Glutamatergic neuron (in vitro differentiated cells): Measurements from ENCODE around the gene MAGEA12. TPM values are rescaled to one million over a fixed set of nuclear protein-coding genes. Genes with fewer than 3 reads are reported as not detected.
"Not testable (repeated sequence)": the region's sequence is repeated elsewhere in the genome, so short reads cannot be mapped to it uniquely, and the experiment has no call there.

Source experiments
- DNase-seq: peaks from one replicate; pipeline ENCODE4 v3.0.0; 2022
- H3K27ac Mint-ChIP-seq: one replicate; pipeline ENCODE4 v1.8.0; 2020; ENCODE audit warnings: mild to moderate bottlenecking, mixed read lengths, inconsistent platforms; ENCODE audit not compliant: unreplicated experiment
- H3K27me3 Mint-ChIP-seq: one replicate; pipeline ENCODE4 v1.8.0; 2020; ENCODE audit warnings: mild to moderate bottlenecking, moderate library complexity, mixed read lengths, inconsistent platforms; ENCODE audit not compliant: unreplicated experiment
- H3K36me3 Mint-ChIP-seq: one replicate; pipeline ENCODE4 v1.8.0; 2020; ENCODE audit warnings: mild to moderate bottlenecking, mixed read lengths, inconsistent platforms; ENCODE audit not compliant: unreplicated experiment
- H3K4me1 Mint-ChIP-seq: one replicate; pipeline ENCODE4 v1.8.0; 2020; ENCODE audit warnings: mild to moderate bottlenecking, low read depth, mixed read lengths, inconsistent platforms; ENCODE audit not compliant: unreplicated experiment
- H3K4me3 Mint-ChIP-seq: one replicate; pipeline ENCODE4 v1.8.0; 2020; ENCODE audit warnings: mild to moderate bottlenecking, mixed read lengths, inconsistent platforms; ENCODE audit not compliant: unreplicated experiment
- H3K9me3 Mint-ChIP-seq: one replicate; pipeline ENCODE4 v1.8.0; 2020; ENCODE audit warnings: mild to moderate bottlenecking, moderate library complexity, mixed read lengths, inconsistent platforms; ENCODE audit not compliant: unreplicated experiment
- CTCF ChIP-seq: fragments of 200-600 bp; sonication (generic); IDR thresholded peaks from one replicate; pipeline ENCODE4 v1.5.0; 2021; ENCODE audit not compliant: partially characterized antibody, unreplicated experiment
- long read RNA-seq: library from polyadenylated mRNA; unstranded; transcript quantifications from one replicate; pipeline ENCODE4 v2.0.0, GENCODE V29; 2020; ENCODE audit not compliant: unreplicated experiment
- total RNA-seq: library from RNA; stranded (reverse); fragmentation: NEBNext Ultra II Directional; extraction: Animal tissue kit (Norgen Biotek cat#: 25700); gene quantifications from one replicate; pipeline ENCODE4 v1.2.1, GENCODE V29; 2021; ENCODE audit not compliant: unreplicated experiment

MAGEA12 gene
- 1.1 TPM for total RNA-seq
- long read RNA-seq, partial matches to known transcripts, result 0 of 1 reads
- long read RNA-seq, other reads (novel, unspliced or antisense), result 0 of 1 reads

DNA sequence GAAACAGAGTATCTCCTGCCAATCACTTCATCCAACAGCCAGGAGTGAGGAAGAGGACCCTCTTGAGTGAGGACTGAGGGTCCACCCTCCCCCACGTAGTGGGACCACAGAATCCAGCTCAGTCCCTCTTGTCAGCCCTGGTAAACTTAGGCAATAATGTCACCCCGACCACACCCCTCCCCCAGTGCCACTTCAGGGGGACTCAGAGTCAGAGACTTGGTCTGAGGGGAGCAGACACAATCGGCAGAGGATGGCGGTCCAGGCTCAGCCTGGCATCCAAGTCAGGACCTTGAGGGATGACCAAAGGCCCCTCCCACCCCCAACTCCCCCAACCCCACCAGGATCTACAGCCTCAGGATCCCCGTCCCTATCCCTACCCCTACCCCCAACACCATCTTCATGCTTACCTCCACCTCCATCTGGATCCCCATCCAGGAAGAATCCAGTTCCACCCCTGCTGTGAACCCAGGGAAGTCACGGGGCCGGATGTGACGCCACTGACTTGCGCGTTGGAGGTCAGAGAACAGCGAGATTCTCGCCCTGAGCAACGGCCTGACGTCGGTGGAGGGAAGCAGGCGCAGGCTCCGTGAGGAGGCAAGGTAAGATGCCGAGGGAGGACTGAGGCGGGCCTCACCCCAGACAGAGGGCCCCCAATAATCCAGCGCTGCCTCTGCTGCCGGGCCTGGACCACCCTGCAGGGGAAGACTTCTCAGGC lies at the start of gene MAGEA12, which contains the start of gene CSAG1:
TSS of gene MAGEA12 (plus strand) at position 497 of the 715 bp plus-strand sequence. CDS start 2,405 bp downstream, outside the sequence.
TSS of gene CSAG1 (minus strand) at position 461 of the 715 bp plus-strand sequence. CDS start 1,261 bp downstream, outside the sequence.
- no peak within 1 kb of the TSS for H3K27ac Mint-ChIP-seq
- H3K27me3 Mint-ChIP-seq, result no peaks in the 10 kb centered on the region
- peaks cover 1% of the 10 kb centered on the region for H3K9me3 Mint-ChIP-seq
- TF ChIP-seq CTCF, result no peak
- no peaks in the 10 kb centered on the region for H3K36me3 Mint-ChIP-seq
- no peaks in the 10 kb centered on the region for H3K4me1 Mint-ChIP-seq
- H3K4me3 Mint-ChIP-seq, result no peak within 1 kb of the TSS
- DNase-seq, result no peak

- not testable (repeated sequence) for H3K27me3 Mint-ChIP-seq, H3K27ac Mint-ChIP-seq, H3K4me1 Mint-ChIP-seq, H3K4me3 Mint-ChIP-seq, H3K36me3 Mint-ChIP-seq, DNase-seq, H3K9me3 Mint-ChIP-seq
Observed at GRCh38 chrX:152697952-152698931, 35.3 kb upstream of the MAGEA12 start, which contains the start of gene MAGEA3. Gene MAGEA3 (plus strand): TSS chrX:152698794. CDS start chrX:152700833, 2,039 bp downstream.

DNA sequence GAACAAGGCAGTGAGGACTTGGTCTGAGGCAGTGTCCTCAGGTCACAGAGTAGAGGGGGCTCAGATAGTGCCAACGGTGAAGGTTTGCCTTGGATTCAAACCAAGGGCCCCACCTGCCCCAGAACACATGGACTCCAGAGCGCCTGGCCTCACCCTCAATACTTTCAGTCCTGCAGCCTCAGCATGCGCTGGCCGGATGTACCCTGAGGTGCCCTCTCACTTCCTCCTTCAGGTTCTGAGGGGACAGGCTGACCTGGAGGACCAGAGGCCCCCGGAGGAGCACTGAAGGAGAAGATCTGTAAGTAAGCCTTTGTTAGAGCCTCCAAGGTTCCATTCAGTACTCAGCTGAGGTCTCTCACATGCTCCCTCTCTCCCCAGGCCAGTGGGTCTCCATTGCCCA lies 33.2 kb upstream of the MAGEA12 start:
- H3K27ac Mint-ChIP-seq, DNase-seq: not testable (repeated sequence)

DNA sequence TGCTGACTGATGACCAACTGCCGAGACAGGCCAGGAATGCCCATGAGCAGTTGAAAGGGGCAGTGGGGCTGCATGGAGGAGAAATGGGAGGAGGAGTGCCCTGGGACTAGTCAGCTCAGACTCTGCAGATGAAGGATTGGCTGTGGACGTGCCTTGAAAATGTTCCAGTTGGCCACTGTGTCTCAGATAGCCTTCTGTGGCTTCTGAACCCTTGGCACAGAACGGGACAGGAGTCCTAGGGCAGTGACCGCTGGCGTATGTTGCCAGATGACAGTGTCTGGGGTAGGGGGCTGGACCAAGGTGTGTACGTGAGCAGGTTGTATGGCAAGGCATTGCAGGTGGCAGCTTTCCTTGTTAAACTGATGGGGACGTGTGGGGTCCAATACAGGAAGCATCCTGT lies 27.1 kb upstream of the MAGEA12 start:
- not testable (repeated sequence) for H3K9me3 Mint-ChIP-seq, H3K36me3 Mint-ChIP-seq, H3K4me3 Mint-ChIP-seq, H3K27ac Mint-ChIP-seq, DNase-seq, H3K4me1 Mint-ChIP-seq, H3K27me3 Mint-ChIP-seq

More for the DNA sequence above, 33.2 kb upstream of the MAGEA12 start:
- H3K36me3 Mint-ChIP-seq, H3K4me3 Mint-ChIP-seq, H3K4me1 Mint-ChIP-seq, H3K9me3 Mint-ChIP-seq, H3K27me3 Mint-ChIP-seq: not testable (repeated sequence)

DNA sequence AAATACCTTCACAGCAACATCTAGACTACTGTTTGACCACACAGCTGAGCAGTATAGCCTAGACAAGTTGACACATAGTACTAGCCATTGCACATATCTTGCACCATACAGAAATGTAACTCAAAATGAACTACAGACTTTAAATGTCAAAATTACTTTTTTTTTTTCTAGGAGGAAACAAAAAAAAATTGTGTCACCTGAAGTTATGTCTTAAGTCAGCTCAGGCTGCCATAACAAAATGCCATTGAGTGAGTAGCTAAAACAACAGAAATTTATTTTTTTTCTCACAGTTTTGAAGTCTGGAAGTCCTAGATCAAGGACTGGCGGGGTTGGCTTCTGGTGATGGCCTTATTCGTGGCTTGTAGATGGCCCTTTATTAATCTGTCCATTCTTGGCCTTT lies 24.4 kb upstream of the MAGEA12 start, which contains the start of gene CSAG2:
TSS of gene CSAG2 (minus strand) at position 101 of the 400 bp plus-strand sequence. CDS start 161 bp downstream, outside the sequence.
- H3K9me3 Mint-ChIP-seq, H3K4me3 Mint-ChIP-seq, H3K27ac Mint-ChIP-seq, DNase-seq, H3K4me1 Mint-ChIP-seq, H3K36me3 Mint-ChIP-seq, H3K27me3 Mint-ChIP-seq: not testable (repeated sequence)

GRCh38 chrX:152713195-152713594 lies 20.4 kb upstream of the MAGEA12 start:
- H3K27me3 Mint-ChIP-seq, H3K4me1 Mint-ChIP-seq, DNase-seq, H3K36me3 Mint-ChIP-seq, H3K4me3 Mint-ChIP-seq, H3K9me3 Mint-ChIP-seq, H3K27ac Mint-ChIP-seq: not testable (repeated sequence)

DNA sequence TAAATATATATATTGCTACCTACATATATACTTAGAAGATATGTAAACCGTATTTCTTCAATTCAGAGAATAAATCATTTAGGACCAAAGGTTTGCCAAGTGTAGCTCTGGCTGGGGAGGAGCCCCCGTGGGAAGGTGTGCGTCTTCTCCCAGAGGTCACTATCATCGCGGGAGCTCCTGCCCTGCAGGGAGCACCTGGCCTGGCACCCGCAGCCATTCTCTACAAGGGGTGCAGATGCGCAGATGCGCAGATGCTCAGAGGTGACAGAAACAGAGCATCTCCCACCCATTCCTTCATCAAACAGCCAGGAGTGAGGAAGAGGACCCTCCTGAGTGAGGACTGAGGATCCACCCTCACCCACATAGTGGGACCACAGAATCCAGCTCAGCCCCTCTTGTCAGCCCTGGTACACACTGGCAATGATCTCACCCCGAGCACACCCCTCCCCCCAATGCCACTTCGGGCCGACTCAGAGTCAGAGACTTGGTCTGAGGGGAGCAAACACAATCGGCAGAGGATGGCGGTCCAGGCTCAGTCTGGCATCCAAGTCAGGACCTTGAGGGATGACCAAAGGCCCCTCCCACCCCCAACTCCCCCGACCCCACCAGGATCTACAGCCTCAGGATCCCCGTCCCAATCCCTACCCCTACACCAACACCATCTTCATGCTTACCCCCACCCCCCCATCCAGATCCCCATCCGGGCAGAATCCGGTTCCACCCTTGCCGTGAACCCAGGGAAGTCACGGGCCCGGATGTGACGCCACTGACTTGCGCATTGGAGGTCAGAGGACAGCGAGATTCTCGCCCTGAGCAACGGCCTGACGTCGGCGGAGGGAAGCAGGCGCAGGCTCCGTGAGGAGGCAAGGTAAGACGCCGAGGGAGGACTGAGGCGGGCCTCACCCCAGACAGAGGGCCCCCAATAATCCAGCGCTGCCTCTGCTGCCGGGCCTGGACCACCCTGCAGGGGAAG lies 19.5 kb upstream of the MAGEA12 start, which contains the start of gene MAGEA2B:
TSS of gene MAGEA2B (plus strand) at position 814 of the 973 bp plus-strand sequence. CDS start 2,479 bp downstream, outside the sequence.
- not testable (repeated sequence) for DNase-seq, H3K9me3 Mint-ChIP-seq, H3K27ac Mint-ChIP-seq, H3K4me1 Mint-ChIP-seq, H3K36me3 Mint-ChIP-seq, H3K4me3 Mint-ChIP-seq, H3K27me3 Mint-ChIP-seq
